ENCODE measurements around the gene GAA. TPM values are rescaled to one million over a fixed set of nuclear protein-coding genes. Genes with fewer than 3 reads are reported as not detected.

GAA gene
- total RNA-seq, 1 experiment from 2014 or later = 7.5 TPM

DNA sequence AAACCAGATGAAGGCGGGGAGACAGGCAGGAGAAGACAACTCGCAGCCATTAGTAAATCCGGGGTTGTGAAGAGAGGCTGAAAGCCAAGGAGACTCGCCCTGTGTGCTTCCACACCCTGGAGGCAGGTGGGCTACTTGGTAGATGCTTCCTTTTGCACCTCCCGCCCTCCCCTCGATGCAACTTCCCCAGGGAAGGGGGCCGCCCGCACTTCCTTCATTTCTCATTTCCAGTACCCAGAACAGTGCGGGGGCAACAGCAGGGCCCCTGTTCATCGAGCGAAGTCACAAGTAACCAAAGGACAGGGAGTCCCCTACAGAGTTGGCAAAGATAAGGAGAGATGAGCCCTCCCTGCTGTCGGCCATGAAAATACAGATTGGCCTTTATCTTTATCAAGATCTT, 40.0 kb upstream of the GAA start:
- Histone ChIP-seq H3K36me3 (ENCODE audit: insufficient read depth, low read length, poor library complexity, severe bottlenecking) (no peaks in the 10 kb centered on the region), H3K4me3 (ENCODE audit: low read depth, low read length, poor library complexity, severe bottlenecking) (no peak overlapping the region), H3K9me3 (ENCODE audit: low read depth, low read length, poor library complexity, severe bottlenecking) (no peaks in the 10 kb centered on the region), H3K27me3 (replicated peaks; ENCODE audit: insufficient read depth, low read depth, low read length, poor library complexity) (no peaks in the 10 kb centered on the region), H3K27ac (ENCODE audit: low read depth, low read length, poor library complexity, severe bottlenecking) (no peak overlapping the region), H3K4me1 (ENCODE audit: insufficient read depth, low read length, poor library complexity, severe bottlenecking) (no peaks in the 10 kb centered on the region)
- intact Hi-C loops (cut with micrococcal nuclease; ENCODE audit: unreplicated experiment) = no loop called here
- no TSS peak for BruUV-seq (replicated peaks)
- TF ChIP-seq, protein P1, sequence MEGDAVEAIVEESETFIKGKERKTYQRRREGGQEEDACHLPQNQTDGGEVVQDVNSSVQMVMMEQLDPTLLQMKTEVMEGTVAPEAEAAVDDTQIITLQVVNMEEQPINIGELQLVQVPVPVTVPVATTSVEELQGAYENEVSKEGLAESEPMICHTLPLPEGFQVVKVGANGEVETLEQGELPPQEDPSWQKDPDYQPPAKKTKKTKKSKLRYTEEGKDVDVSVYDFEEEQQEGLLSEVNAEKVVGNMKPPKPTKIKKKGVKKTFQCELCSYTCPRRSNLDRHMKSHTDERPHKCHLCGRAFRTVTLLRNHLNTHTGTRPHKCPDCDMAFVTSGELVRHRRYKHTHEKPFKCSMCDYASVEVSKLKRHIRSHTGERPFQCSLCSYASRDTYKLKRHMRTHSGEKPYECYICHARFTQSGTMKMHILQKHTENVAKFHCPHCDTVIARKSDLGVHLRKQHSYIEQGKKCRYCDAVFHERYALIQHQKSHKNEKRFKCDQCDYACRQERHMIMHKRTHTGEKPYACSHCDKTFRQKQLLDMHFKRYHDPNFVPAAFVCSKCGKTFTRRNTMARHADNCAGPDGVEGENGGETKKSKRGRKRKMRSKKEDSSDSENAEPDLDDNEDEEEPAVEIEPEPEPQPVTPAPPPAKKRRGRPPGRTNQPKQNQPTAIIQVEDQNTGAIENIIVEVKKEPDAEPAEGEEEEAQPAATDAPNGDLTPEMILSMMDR (conservative IDR thresholded peaks at IDR 0.05; ENCODE audit: low read depth, low read length) = no peak
- no peak for TF ChIP-seq EZH2 (IDR thresholded peaks at IDR 0.05; ENCODE audit: borderline replicate concordance, low read depth, low read length, poor library complexity, severe bottlenecking)
- ChIA-PET CTCF (no interaction called here), POLR2A (ENCODE audit: low non-redundant PET) (no interaction called here)
- DNase-seq (ENCODE audit: low spot score) = no peak

DNA sequence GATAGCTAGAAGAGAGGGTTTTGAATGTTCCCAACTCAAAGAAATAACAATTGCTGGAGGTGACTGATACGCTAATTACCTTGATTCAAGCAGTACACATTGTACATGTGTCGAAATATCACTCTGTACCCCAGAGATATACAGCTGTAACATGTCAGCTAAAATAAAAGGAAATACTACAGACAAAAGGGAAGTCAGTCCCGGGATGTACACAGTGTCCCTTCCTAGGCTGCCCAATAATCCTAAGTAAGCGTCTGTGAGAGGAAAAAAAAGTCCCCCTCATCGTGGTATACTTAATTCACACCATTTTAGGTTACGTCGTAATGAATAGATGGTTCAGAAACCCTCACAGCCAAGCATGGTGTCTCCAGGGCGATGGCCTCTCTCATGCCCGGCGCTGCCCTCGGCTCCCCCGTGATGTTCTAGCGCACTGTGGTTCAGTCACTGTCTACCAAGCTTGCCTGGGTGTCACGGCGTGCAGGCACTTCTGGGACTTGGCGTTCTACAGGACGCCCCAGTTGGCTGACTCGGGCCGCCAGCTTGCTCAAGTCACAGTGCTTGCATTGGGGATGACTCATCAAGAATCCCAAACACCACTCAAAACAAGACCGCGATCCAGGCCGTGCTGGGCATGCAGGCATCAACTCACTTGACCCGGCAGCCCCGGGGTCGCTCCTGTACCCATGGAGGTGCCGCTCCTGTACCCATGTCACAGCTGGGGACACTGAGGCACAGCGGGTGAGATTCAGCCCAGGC, 37.4 kb upstream of the GAA start:
- BruUV-seq (replicated peaks) = no TSS peak
- Histone ChIP-seq H3K27ac (ENCODE audit: low read depth, low read length, poor library complexity, severe bottlenecking) (no peak overlapping the region), H3K27me3 (replicated peaks; ENCODE audit: insufficient read depth, low read depth, low read length, poor library complexity) (no peaks in the 10 kb centered on the region), H3K9me3 (ENCODE audit: low read depth, low read length, poor library complexity, severe bottlenecking) (no peaks in the 10 kb centered on the region), H3K4me1 (ENCODE audit: insufficient read depth, low read length, poor library complexity, severe bottlenecking) (no peaks in the 10 kb centered on the region), H3K36me3 (ENCODE audit: insufficient read depth, low read length, poor library complexity, severe bottlenecking) (no peaks in the 10 kb centered on the region), H3K4me3 (ENCODE audit: low read depth, low read length, poor library complexity, severe bottlenecking) (no peak overlapping the region)
- no peak for DNase-seq (ENCODE audit: low spot score)
- intact Hi-C loops (cut with micrococcal nuclease; ENCODE audit: unreplicated experiment) = no loop called here
- TF ChIP-seq, protein P1 (conservative IDR thresholded peaks at IDR 0.05; ENCODE audit: low read depth, low read length) = no peak
- no peak for TF ChIP-seq EZH2 (IDR thresholded peaks at IDR 0.05; ENCODE audit: borderline replicate concordance, low read depth, low read length, poor library complexity, severe bottlenecking)
- POLR2A ChIA-PET (ENCODE audit: low non-redundant PET) = interaction anchor here (0.6 kb wide), 1 partner anchor 1096 kb away, joined by 7 read pairs; no protein-coding TSS in a partner anchor
- CTCF ChIA-PET = no interaction called here

DNA sequence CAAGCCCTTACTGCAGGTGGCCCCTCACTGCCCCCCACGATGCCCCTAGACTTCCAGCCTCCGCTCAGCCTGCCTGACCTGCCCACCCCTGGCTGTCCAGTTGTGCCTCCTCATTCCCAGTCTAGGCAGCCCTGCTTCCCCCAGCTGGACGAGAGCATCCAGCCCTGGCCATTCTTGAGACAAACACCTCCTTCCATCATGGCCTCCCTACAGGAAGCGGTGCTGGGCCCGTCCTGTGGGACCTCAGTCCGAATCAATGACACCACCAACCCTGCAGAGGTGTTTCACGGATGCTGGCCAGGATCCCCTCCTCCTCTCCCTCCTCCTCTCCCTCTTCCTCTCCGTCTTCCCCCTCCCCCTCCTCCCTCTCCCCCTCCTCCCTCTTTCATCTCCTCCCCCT, 36.7 kb upstream of the GAA start:
- TF ChIP-seq, protein P1 (conservative IDR thresholded peaks at IDR 0.05; ENCODE audit: low read depth, low read length) = no peak
- TF ChIP-seq EZH2 (IDR thresholded peaks at IDR 0.05; ENCODE audit: borderline replicate concordance, low read depth, low read length, poor library complexity, severe bottlenecking) = no peak
- DNase-seq (ENCODE audit: low spot score) = no peak
- intact Hi-C loops (cut with micrococcal nuclease; ENCODE audit: unreplicated experiment) = no loop called here
- Histone ChIP-seq H3K4me3 (ENCODE audit: low read depth, low read length, poor library complexity, severe bottlenecking) (no peak overlapping the region), H3K27ac (ENCODE audit: low read depth, low read length, poor library complexity, severe bottlenecking) (no peak overlapping the region), H3K4me1 (ENCODE audit: insufficient read depth, low read length, poor library complexity, severe bottlenecking) (no peaks in the 10 kb centered on the region), H3K27me3 (replicated peaks; ENCODE audit: insufficient read depth, low read depth, low read length, poor library complexity) (no peaks in the 10 kb centered on the region), H3K9me3 (ENCODE audit: low read depth, low read length, poor library complexity, severe bottlenecking) (no peaks in the 10 kb centered on the region), H3K36me3 (ENCODE audit: insufficient read depth, low read length, poor library complexity, severe bottlenecking) (no peaks in the 10 kb centered on the region)
- ChIA-PET POLR2A (ENCODE audit: low non-redundant PET) (no interaction called here), CTCF (no interaction called here)
- BruUV-seq (replicated peaks) = no TSS peak

Measured in A673 (cell line).